Mesenchymal stem cell (in vitro differentiated cells and primary cell): ENCODE data around the gene ID4.

ENCODE experiments used
- DNase-seq: peaks from one replicate; pipeline ENCODE4 v3.0.0-alpha.2; 2013
- H2AFZ ChIP-seq: one replicate; pipeline ENCODE4 v1.6.1; 2013; ENCODE audit warnings: low read depth, mild to moderate bottlenecking, control low read depth, inconsistent platforms, low read length, moderate library complexity
- H2AK5ac ChIP-seq: 2 replicates; pipeline ENCODE4 v1.6.1; 2013; ENCODE audit warnings: low read length, moderate library complexity, mild to moderate bottlenecking, inconsistent platforms; ENCODE audit not compliant: severe bottlenecking
- H2BK120ac ChIP-seq: one replicate; pipeline ENCODE4 v1.6.1; 2013; ENCODE audit warnings: low read depth, mild to moderate bottlenecking, inconsistent platforms, low read length, moderate library complexity
- H2BK12ac ChIP-seq, 2 experiments: one replicate each; pipeline ENCODE4 v1.6.1; 2013; ENCODE audit warnings: inconsistent platforms in 2 of 2, low read length in 2 of 2, mild to moderate bottlenecking in 2 of 2, moderate library complexity in 2 of 2, control low read depth in 1 of 2
- H2BK15ac ChIP-seq: one replicate; pipeline ENCODE4 v1.6.1; 2013; ENCODE audit warnings: mild to moderate bottlenecking, low read depth, inconsistent platforms; ENCODE audit not compliant: poor library complexity, severe bottlenecking
- H2BK5ac ChIP-seq: 2 replicates; pipeline ENCODE4 v1.6.1; 2013; ENCODE audit warnings: low read depth, mild to moderate bottlenecking, low read length, control low read depth, inconsistent platforms; ENCODE audit not compliant: poor library complexity, severe bottlenecking
- H3K14ac ChIP-seq, 2 experiments: one replicate each; pipeline ENCODE4 v1.6.1; 2013; ENCODE audit warnings: inconsistent platforms in 2 of 2, low read length in 2 of 2, control low read depth in 1 of 2, mild to moderate bottlenecking in 1 of 2, moderate library complexity in 1 of 2
- H3K18ac ChIP-seq, 2 experiments: one replicate each; pipeline ENCODE4 v1.6.1; 2013; ENCODE audit warnings: inconsistent platforms in 2 of 2, low read length in 2 of 2, control low read depth in 1 of 2, low read depth in 1 of 2, mild to moderate bottlenecking in 1 of 2
- H3K23ac ChIP-seq, 2 experiments: one replicate each; pipeline ENCODE4 v1.6.1; 2013; ENCODE audit warnings: inconsistent platforms in 2 of 2, low read length in 2 of 2, mild to moderate bottlenecking in 2 of 2, moderate library complexity in 2 of 2, control low read depth in 1 of 2
- H3K27ac ChIP-seq: 2 replicates; pipeline ENCODE4 v1.5.1; 2013; ENCODE audit warnings: mild to moderate bottlenecking, moderate library complexity, low read length, control low read depth, inconsistent platforms; ENCODE audit not compliant: poor library complexity, severe bottlenecking
- H3K27me3 ChIP-seq, 2 experiments: 2 replicates each; pipeline versions ENCODE4 v1.6.1 to v1.7.0; 2013; ENCODE audit warnings: low read length in 2 of 2, mild to moderate bottlenecking in 2 of 2, moderate library complexity in 2 of 2, control low read depth in 1 of 2, inconsistent platforms in 1 of 2; ENCODE audit not compliant: control insufficient read depth in 1 of 2, insufficient read depth in 1 of 2
- H3K36me3 ChIP-seq, 2 experiments: 2 replicates each; pipeline versions ENCODE4 v1.6.1 to v1.7.0; 2013; ENCODE audit warnings: low read length in 2 of 2, control low read depth in 1 of 2, inconsistent platforms in 1 of 2, low read depth in 1 of 2, mild to moderate bottlenecking in 1 of 2; ENCODE audit not compliant: insufficient read depth in 2 of 2, control insufficient read depth in 1 of 2
- H3K4ac ChIP-seq, 2 experiments: one replicate each; pipeline ENCODE4 v1.6.1; 2013; ENCODE audit warnings: inconsistent platforms in 2 of 2, low read length in 2 of 2, mild to moderate bottlenecking in 2 of 2, moderate library complexity in 2 of 2, control low read depth in 1 of 2, low read depth in 1 of 2
- H3K4me1 ChIP-seq: 2 replicates; pipeline ENCODE4 v1.6.1; 2013; ENCODE audit warnings: low read depth, low read length, control low read depth; ENCODE audit not compliant: control insufficient read depth, insufficient read depth
- H3K4me2 ChIP-seq: 2 replicates; pipeline ENCODE4 v1.6.1; 2013; ENCODE audit warnings: low read length, mild to moderate bottlenecking, inconsistent platforms; ENCODE audit not compliant: poor library complexity, severe bottlenecking
- H3K4me3 ChIP-seq, 2 experiments: 2 replicates each; pipeline versions ENCODE4 v1.5.1 to v1.7.0; 2013; ENCODE audit warnings: low read length in 2 of 2, mild to moderate bottlenecking in 2 of 2, control low read depth in 1 of 2, low read depth in 1 of 2; ENCODE audit not compliant: insufficient read depth in 1 of 2
- H3K79me1 ChIP-seq: replicated peaks from 2 replicates; pipeline ENCODE4 v1.6.1; 2013; ENCODE audit warnings: mild to moderate bottlenecking, control low read depth, low read length, inconsistent platforms; ENCODE audit not compliant: poor library complexity, severe bottlenecking
- H3K9ac ChIP-seq: 2 replicates; pipeline ENCODE4 v1.7.0; 2013; ENCODE audit warnings: mild to moderate bottlenecking, low read length, moderate library complexity
- H3K9me3 ChIP-seq: 2 replicates; pipeline ENCODE4 v1.7.0; 2013; ENCODE audit warnings: mild to moderate bottlenecking, low read length; ENCODE audit not compliant: control insufficient read depth
- H4K8ac ChIP-seq: one replicate; pipeline ENCODE4 v1.6.1; 2013; ENCODE audit warnings: inconsistent platforms, mild to moderate bottlenecking, low read length, moderate library complexity
- H4K91ac ChIP-seq: one replicate; pipeline ENCODE4 v1.6.1; 2013; ENCODE audit warnings: mild to moderate bottlenecking, low read length, inconsistent platforms
- WGBS: methylation state at CpG from one replicate; pipeline ENCODE4 v1.1.7; 2013; ENCODE audit warnings: mixed read lengths; 5-methylcytosine and 5-hydroxymethylcytosine counted together

The ID4 gene

GRCh38 chr6:19841181-19841580, 4.0 kb downstream of the ID4 start:
- H2BK12ac ChIP-seq = no peak overlapping the region
- H2BK120ac ChIP-seq = no peak overlapping the region
- no peak overlapping the region for H4K8ac ChIP-seq
- no peak overlapping the region for H3K14ac ChIP-seq
- H3K27me3 ChIP-seq = peaks cover under 1 to 38% of the 10 kb centered on the region in 2 experiments
- H3K9ac ChIP-seq = no peak overlapping the region
- H3K36me3 ChIP-seq = no peaks in the 10 kb centered on the region
- no peak overlapping the region for H3K18ac ChIP-seq
- no peak overlapping the region for H3K4me2 ChIP-seq
- no peak overlapping the region for H3K27ac ChIP-seq
- 63% methylated on average over 2 of the region's 3 CpGs for WGBS
- no peak overlapping the region for H3K4ac ChIP-seq
- H2AK5ac ChIP-seq = no peak overlapping the region
- no peak overlapping the region for H2BK15ac ChIP-seq
- no peak overlapping the region for H3K23ac ChIP-seq
- H4K91ac ChIP-seq = no peak overlapping the region
- no peaks in the 10 kb centered on the region for H3K9me3 ChIP-seq
- no peaks in the 10 kb centered on the region for H3K79me1 ChIP-seq
- H2BK5ac ChIP-seq = no peak overlapping the region
- H2AFZ ChIP-seq = no peak overlapping the region
- DNase-seq = no peak
- H3K4me1 ChIP-seq = peaks cover 19% of the 10 kb centered on the region
- no peak overlapping the region for H3K4me3 ChIP-seq

GRCh38 chr6:19842030-19842615, 5.0 kb downstream of the ID4 start:
- 43% methylated on average over 1 of the region's 4 CpGs for WGBS
- Histone ChIP-seq H2AFZ (no peak overlapping the region), H4K8ac (no peak overlapping the region), H3K27ac (no peak overlapping the region), H3K4me3 (no peak overlapping the region), H3K14ac (no peak overlapping the region), H2AK5ac (no peak overlapping the region), H3K36me3 (no peaks in the 10 kb centered on the region), H2BK5ac (no peak overlapping the region), H3K4ac (no peak overlapping the region), H3K4me2 (no peak overlapping the region), H3K79me1 (no peaks in the 10 kb centered on the region), H3K23ac (no peak overlapping the region), H2BK12ac (no peak overlapping the region), H2BK120ac (no peak overlapping the region), H3K9me3 (no peaks in the 10 kb centered on the region), H3K27me3 (peaks cover 0 to 30% of the 10 kb centered on the region in 2 experiments), H3K18ac (no peak overlapping the region), H4K91ac (no peak overlapping the region), H2BK15ac (no peak overlapping the region), H3K4me1 (peaks cover 19% of the 10 kb centered on the region), H3K9ac (no peak overlapping the region)
- DNase-seq = no peak

GRCh38 chr6:19844689-19845088, 7.5 kb downstream of the ID4 start:
- Histone ChIP-seq H4K91ac (no peak overlapping the region), H2BK12ac (no peak overlapping the region), H2AFZ (no peak overlapping the region), H3K27ac (no peak overlapping the region), H3K4me3 (no peak overlapping the region), H3K18ac (no peak overlapping the region), H3K27me3 (peaks cover 0 to 15% of the 10 kb centered on the region in 2 experiments), H3K79me1 (no peaks in the 10 kb centered on the region), H2BK5ac (no peak overlapping the region), H3K9me3 (no peaks in the 10 kb centered on the region), H2AK5ac (no peak overlapping the region), H2BK15ac (no peak overlapping the region), H4K8ac (no peak overlapping the region), H3K9ac (no peak overlapping the region), H2BK120ac (no peak overlapping the region), H3K4me2 (no peak overlapping the region), H3K36me3 (no peaks in the 10 kb centered on the region), H3K4ac (no peak overlapping the region), H3K23ac (no peak overlapping the region), H3K14ac (no peak overlapping the region), H3K4me1 (no peaks in the 10 kb centered on the region)
- WGBS = 69% methylated on average over 2 of the region's 2 CpGs
- DNase-seq = no peak

DNA sequence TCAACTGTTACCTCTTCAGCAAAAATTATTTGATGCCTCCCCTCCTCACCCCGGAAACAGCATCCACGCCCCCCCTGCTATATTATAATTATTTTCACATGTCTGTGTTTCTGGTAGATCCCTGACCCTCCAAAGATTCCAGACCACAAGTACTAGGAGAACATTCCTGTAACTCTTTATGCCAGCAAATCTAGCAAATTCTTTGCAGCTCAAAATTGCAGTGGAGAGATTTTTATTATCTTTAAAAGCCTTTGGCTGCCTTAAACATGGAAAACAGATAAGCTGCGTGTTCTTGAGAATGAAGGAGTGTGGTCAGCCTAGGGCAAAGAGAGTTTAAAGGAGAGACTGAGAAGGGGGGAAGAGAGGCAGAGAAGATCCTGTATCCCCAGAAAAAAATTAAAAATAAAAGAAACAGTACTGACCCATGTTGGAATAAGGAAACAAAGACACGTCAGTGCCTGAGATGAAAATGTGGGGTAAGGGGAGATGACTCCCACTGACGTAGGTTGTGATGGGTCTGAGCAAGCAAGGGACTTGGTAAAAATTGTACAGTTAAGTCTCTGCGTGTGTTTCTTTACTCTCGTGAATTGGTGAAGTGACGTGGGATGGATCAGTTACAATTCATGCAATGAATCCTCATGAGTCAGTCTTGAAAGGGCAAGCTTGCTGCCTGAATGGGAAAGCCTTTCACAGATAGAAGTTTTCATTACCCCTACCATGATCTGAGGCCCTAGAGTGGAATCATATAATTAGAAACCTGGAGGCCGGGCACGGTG, 8.3 kb downstream of the ID4 start:
- Histone ChIP-seq H3K23ac (no peak overlapping the region), H3K14ac (no peak overlapping the region), H2AFZ (no peak overlapping the region), H3K79me1 (no peaks in the 10 kb centered on the region), H4K8ac (no peak overlapping the region), H3K4me2 (no peak overlapping the region), H4K91ac (no peak overlapping the region), H2BK12ac (no peak overlapping the region), H3K9ac (no peak overlapping the region), H2BK15ac (no peak overlapping the region), H2BK120ac (no peak overlapping the region), H3K4ac (no peak overlapping the region), H3K9me3 (no peaks in the 10 kb centered on the region), H3K4me3 (no peak overlapping the region), H3K27ac (no peak overlapping the region), H3K36me3 (no peaks in the 10 kb centered on the region), H2AK5ac (no peak overlapping the region), H3K18ac (no peak overlapping the region), H2BK5ac (no peak overlapping the region), H3K4me1 (no peaks in the 10 kb centered on the region), H3K27me3 (peaks cover 0 to 15% of the 10 kb centered on the region in 2 experiments)
- WGBS = 90% methylated on average over 10 of the region's 10 CpGs
- DNase-seq = no peak
